Mesenchymal stem cell (in vitro differentiated cells and primary cell): Measurements from ENCODE around the gene PASK.
A peak's percentile ranks its signal among the peaks of the same experiment; 100 is the strongest.
"Not testable (repeated sequence)": the region's sequence is repeated elsewhere in the genome, so short reads cannot be mapped to it uniquely, and the experiment has no call there.

Experiments
- DNase-seq: peaks from one replicate; pipeline ENCODE4 v3.0.0-alpha.2; 2013
- H2AFZ ChIP-seq: one replicate; pipeline ENCODE4 v1.6.1; 2013; ENCODE audit warnings: low read depth, mild to moderate bottlenecking, control low read depth, inconsistent platforms, low read length, moderate library complexity
- H2AK5ac ChIP-seq: 2 replicates; pipeline ENCODE4 v1.6.1; 2013; ENCODE audit warnings: low read length, moderate library complexity, mild to moderate bottlenecking, inconsistent platforms; ENCODE audit not compliant: severe bottlenecking
- H2BK120ac ChIP-seq: one replicate; pipeline ENCODE4 v1.6.1; 2013; ENCODE audit warnings: low read depth, mild to moderate bottlenecking, inconsistent platforms, low read length, moderate library complexity
- H2BK12ac ChIP-seq, 2 experiments: one replicate each; pipeline ENCODE4 v1.6.1; 2013; ENCODE audit warnings: inconsistent platforms in 2 of 2, low read length in 2 of 2, mild to moderate bottlenecking in 2 of 2, moderate library complexity in 2 of 2, control low read depth in 1 of 2
- H2BK15ac ChIP-seq: one replicate; pipeline ENCODE4 v1.6.1; 2013; ENCODE audit warnings: mild to moderate bottlenecking, low read depth, inconsistent platforms; ENCODE audit not compliant: poor library complexity, severe bottlenecking
- H2BK5ac ChIP-seq: 2 replicates; pipeline ENCODE4 v1.6.1; 2013; ENCODE audit warnings: low read depth, mild to moderate bottlenecking, low read length, control low read depth, inconsistent platforms; ENCODE audit not compliant: poor library complexity, severe bottlenecking
- H3K14ac ChIP-seq, 2 experiments: one replicate each; pipeline ENCODE4 v1.6.1; 2013; ENCODE audit warnings: inconsistent platforms in 2 of 2, low read length in 2 of 2, control low read depth in 1 of 2, mild to moderate bottlenecking in 1 of 2, moderate library complexity in 1 of 2
- H3K18ac ChIP-seq, 2 experiments: one replicate each; pipeline ENCODE4 v1.6.1; 2013; ENCODE audit warnings: inconsistent platforms in 2 of 2, low read length in 2 of 2, control low read depth in 1 of 2, low read depth in 1 of 2, mild to moderate bottlenecking in 1 of 2
- H3K23ac ChIP-seq, 2 experiments: one replicate each; pipeline ENCODE4 v1.6.1; 2013; ENCODE audit warnings: inconsistent platforms in 2 of 2, low read length in 2 of 2, mild to moderate bottlenecking in 2 of 2, moderate library complexity in 2 of 2, control low read depth in 1 of 2
- H3K27ac ChIP-seq: 2 replicates; pipeline ENCODE4 v1.5.1; 2013; ENCODE audit warnings: mild to moderate bottlenecking, moderate library complexity, low read length, control low read depth, inconsistent platforms; ENCODE audit not compliant: poor library complexity, severe bottlenecking
- H3K27me3 ChIP-seq, 2 experiments: 2 replicates each; pipeline versions ENCODE4 v1.6.1 to v1.7.0; 2013; ENCODE audit warnings: low read length in 2 of 2, mild to moderate bottlenecking in 2 of 2, moderate library complexity in 2 of 2, control low read depth in 1 of 2, inconsistent platforms in 1 of 2; ENCODE audit not compliant: control insufficient read depth in 1 of 2, insufficient read depth in 1 of 2
- H3K36me3 ChIP-seq, 2 experiments: 2 replicates each; pipeline versions ENCODE4 v1.6.1 to v1.7.0; 2013; ENCODE audit warnings: low read length in 2 of 2, control low read depth in 1 of 2, inconsistent platforms in 1 of 2, low read depth in 1 of 2, mild to moderate bottlenecking in 1 of 2; ENCODE audit not compliant: insufficient read depth in 2 of 2, control insufficient read depth in 1 of 2
- H3K4ac ChIP-seq, 2 experiments: one replicate each; pipeline ENCODE4 v1.6.1; 2013; ENCODE audit warnings: inconsistent platforms in 2 of 2, low read length in 2 of 2, mild to moderate bottlenecking in 2 of 2, moderate library complexity in 2 of 2, control low read depth in 1 of 2, low read depth in 1 of 2
- H3K4me1 ChIP-seq: 2 replicates; pipeline ENCODE4 v1.6.1; 2013; ENCODE audit warnings: low read depth, low read length, control low read depth; ENCODE audit not compliant: control insufficient read depth, insufficient read depth
- H3K4me2 ChIP-seq: 2 replicates; pipeline ENCODE4 v1.6.1; 2013; ENCODE audit warnings: low read length, mild to moderate bottlenecking, inconsistent platforms; ENCODE audit not compliant: poor library complexity, severe bottlenecking
- H3K4me3 ChIP-seq, 2 experiments: 2 replicates each; pipeline versions ENCODE4 v1.5.1 to v1.7.0; 2013; ENCODE audit warnings: low read length in 2 of 2, mild to moderate bottlenecking in 2 of 2, control low read depth in 1 of 2, low read depth in 1 of 2; ENCODE audit not compliant: insufficient read depth in 1 of 2
- H3K79me1 ChIP-seq: replicated peaks from 2 replicates; pipeline ENCODE4 v1.6.1; 2013; ENCODE audit warnings: mild to moderate bottlenecking, control low read depth, low read length, inconsistent platforms; ENCODE audit not compliant: poor library complexity, severe bottlenecking
- H3K9ac ChIP-seq: 2 replicates; pipeline ENCODE4 v1.7.0; 2013; ENCODE audit warnings: mild to moderate bottlenecking, low read length, moderate library complexity
- H3K9me3 ChIP-seq: 2 replicates; pipeline ENCODE4 v1.7.0; 2013; ENCODE audit warnings: mild to moderate bottlenecking, low read length; ENCODE audit not compliant: control insufficient read depth
- H4K8ac ChIP-seq: one replicate; pipeline ENCODE4 v1.6.1; 2013; ENCODE audit warnings: inconsistent platforms, mild to moderate bottlenecking, low read length, moderate library complexity
- H4K91ac ChIP-seq: one replicate; pipeline ENCODE4 v1.6.1; 2013; ENCODE audit warnings: mild to moderate bottlenecking, low read length, inconsistent platforms
- WGBS: methylation state at CpG from one replicate; pipeline ENCODE4 v1.1.7; 2013; ENCODE audit warnings: mixed read lengths; 5-methylcytosine and 5-hydroxymethylcytosine counted together

The PASK gene

GRCh38 chr2:241095594-241096290 lies 53.5 kb downstream of the PASK start:
- Histone ChIP-seq H3K9me3 (no peaks in the 10 kb centered on the region), H2BK12ac (no peak overlapping the region), H2AK5ac (no peak overlapping the region), H3K4me3 (no peak overlapping the region), H3K4ac (no peak overlapping the region), H4K91ac (no peak overlapping the region), H3K18ac (no peak overlapping the region), H3K27ac (no peak overlapping the region), H3K4me1 (peaks cover 11% of the 10 kb centered on the region), H2BK5ac (no peak overlapping the region), H3K4me2 (no peak overlapping the region), H3K27me3 (no peaks in the 10 kb centered on the region), H3K9ac (no peak overlapping the region), H3K23ac (no peak overlapping the region), H3K79me1 (peaks cover 58% of the 10 kb centered on the region), H4K8ac (no peak overlapping the region), H3K36me3 (peaks cover 43 to 88% of the 10 kb centered on the region in 2 experiments), H2BK15ac (no peak overlapping the region), H2AFZ (no peak overlapping the region), H3K14ac (no peak overlapping the region), H2BK120ac (no peak overlapping the region)
- WGBS = 97% methylated on average over 12 of the region's 14 CpGs
- DNase-seq = no peak

- Histone ChIP-seq H3K23ac (no peak overlapping the region), H3K36me3 (peaks cover 43 to 93% of the 10 kb centered on the region in 2 experiments), H3K4me3 (no peak overlapping the region), H2BK5ac (no peak overlapping the region), H3K27ac (no peak overlapping the region), H3K4ac (no peak overlapping the region), H4K8ac (no peak overlapping the region), H2BK15ac (no peak overlapping the region), H3K9me3 (no peaks in the 10 kb centered on the region), H2AFZ (no peak overlapping the region), H3K18ac (no peak overlapping the region), H3K79me1 (peaks cover 53% of the 10 kb centered on the region), H3K4me2 (no peak overlapping the region), H2BK120ac (no peak overlapping the region), H3K27me3 (no peaks in the 10 kb centered on the region), H3K4me1 (peaks cover 10% of the 10 kb centered on the region), H3K9ac (no peak overlapping the region), H2BK12ac (no peak overlapping the region), H3K14ac (no peak overlapping the region), H4K91ac (no peak overlapping the region), H2AK5ac (no peak overlapping the region)
- WGBS = 94% methylated on average over 5 of the region's 6 CpGs
- no peak for DNase-seq
These were observed 54.3 kb downstream of the PASK start for GRCh38 chr2:241094924-241095420.

GRCh38 chr2:241094172-241094571 lies 55.1 kb downstream of the PASK start:
- no peak overlapping the region for H4K8ac ChIP-seq
- no peak overlapping the region for H2BK120ac ChIP-seq
- peaks cover 46% of the 10 kb centered on the region for H3K79me1 ChIP-seq
- H2AFZ ChIP-seq = no peak overlapping the region
- H3K27ac ChIP-seq = no peak overlapping the region
- H2AK5ac ChIP-seq = no peak overlapping the region
- DNase-seq = no peak
- H3K9ac ChIP-seq = no peak overlapping the region
- no peak overlapping the region for H3K4ac ChIP-seq
- H3K36me3 ChIP-seq = peaks cover 44 to 93% of the 10 kb centered on the region in 2 experiments
- no peak overlapping the region for H3K4me3 ChIP-seq
- no peak overlapping the region for H3K4me2 ChIP-seq
- no peak overlapping the region for H3K23ac ChIP-seq
- WGBS = 94% methylated on average over 7 of the region's 7 CpGs
- H3K4me1 ChIP-seq = peaks cover 10% of the 10 kb centered on the region
- no peak overlapping the region for H2BK5ac ChIP-seq
- H4K91ac ChIP-seq = no peak overlapping the region
- H3K14ac ChIP-seq = no peak overlapping the region
- no peak overlapping the region for H2BK15ac ChIP-seq
- H3K18ac ChIP-seq = no peak overlapping the region
- no peaks in the 10 kb centered on the region for H3K9me3 ChIP-seq
- H2BK12ac ChIP-seq = no peak overlapping the region
- H3K27me3 ChIP-seq = no peaks in the 10 kb centered on the region

DNA sequence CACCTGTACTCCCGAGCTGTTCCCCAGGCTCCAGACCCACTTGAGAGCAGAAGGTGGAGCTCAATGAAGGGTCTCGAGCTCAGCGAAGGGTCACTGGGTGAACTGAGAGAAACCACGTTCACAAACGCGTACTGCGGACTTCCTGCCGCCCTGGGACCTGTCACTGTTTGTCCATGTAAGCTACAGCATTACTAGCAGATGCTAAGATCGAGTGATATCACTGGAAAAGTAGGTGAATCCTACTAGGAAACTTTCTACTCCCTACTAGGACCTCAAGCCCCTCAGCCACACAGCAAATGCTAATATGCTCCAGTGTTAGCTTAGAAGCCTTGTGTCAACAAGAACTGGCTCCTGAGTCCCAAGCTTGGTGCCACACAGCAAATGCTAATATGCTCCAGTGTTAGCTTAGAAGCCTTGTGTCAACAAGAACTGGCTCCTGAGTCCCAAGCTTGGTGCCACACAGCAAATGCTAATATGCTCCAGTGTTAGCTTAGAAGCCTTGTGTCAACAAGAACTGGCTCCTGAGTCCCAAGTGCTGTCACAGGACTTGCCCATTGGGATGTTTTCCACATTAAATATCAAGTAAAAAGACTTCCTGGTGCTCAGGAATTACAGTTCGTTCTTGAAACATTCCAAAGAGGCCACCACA lies 56.0 kb downstream of the PASK start:
- H3K14ac ChIP-seq, H2BK15ac ChIP-seq, H2BK12ac ChIP-seq, H3K18ac ChIP-seq, H2BK120ac ChIP-seq, H2AK5ac ChIP-seq, H3K9me3 ChIP-seq, H2AFZ ChIP-seq, H3K4ac ChIP-seq, H3K23ac ChIP-seq, H3K4me2 ChIP-seq, DNase-seq, H4K8ac ChIP-seq, H2BK5ac ChIP-seq, H3K27me3 ChIP-seq, H4K91ac ChIP-seq, H3K27ac ChIP-seq, H3K4me3 ChIP-seq: not testable (repeated sequence)
- Histone ChIP-seq H3K4me1 (peaks cover 12% of the 10 kb centered on the region), H3K9ac (peak overlapping the region; percentile 9), H3K36me3 (peaks cover 41 to 97% of the 10 kb centered on the region in 2 experiments), H3K79me1 (peaks cover 41% of the 10 kb centered on the region)
- 95% methylated on average over 10 of the region's 10 CpGs for WGBS
